GM19372 (cell line): ENCODE data around the gene MMP15.
"Not testable (repeated sequence)": the region's sequence is repeated elsewhere in the genome, so short reads cannot be mapped to it uniquely, and the experiment has no call there.

Experiments
- ATAC-seq: cut with Tn5 transposase; IDR thresholded peaks from one replicate; pipeline ENCODE4 v1.9.1; 2021; ENCODE audit warnings: mild to moderate bottlenecking, low read depth, moderate library complexity; ENCODE audit not compliant: unreplicated experiment

The MMP15 gene

GRCh38 chr16:58046054-58046881 is 20.7 kb downstream of the MMP15 start:
- no peak for ATAC-seq

GRCh38 chr16:58046936-58047335 is 21.4 kb downstream of the MMP15 start:
- ATAC-seq = no peak

GRCh38 chr16:58047557-58048348 is 22.2 kb downstream of the MMP15 start:
- no peak for ATAC-seq

GRCh38 chr16:58048494-58049231 is 23.1 kb downstream of the MMP15 start:
- ATAC-seq = no peak

- no peak for ATAC-seq
Measured at GRCh38 chr16:58049232-58050185, 24.0 kb downstream of the MMP15 start.

- no peak for ATAC-seq
Measured at GRCh38 chr16:58051296-58051695, 25.7 kb downstream of the MMP15 start.

- ATAC-seq = no peak
Measured at GRCh38 chr16:58051821-58052603, 26.5 kb downstream of the MMP15 start.

GRCh38 chr16:58053682-58054005 is 28.1 kb downstream of the MMP15 start:
- ATAC-seq = no peak

GRCh38 chr16:58054289-58054688 is 28.7 kb downstream of the MMP15 start:
- no peak for ATAC-seq

- no peak for ATAC-seq
Measured at GRCh38 chr16:58056580-58056979, 31.0 kb downstream of the MMP15 start.

GRCh38 chr16:58057121-58057520 is 31.6 kb downstream of the MMP15 start:
- no peak for ATAC-seq

GRCh38 chr16:58057784-58058183 is 32.2 kb downstream of the MMP15 start:
- ATAC-seq = no peak

GRCh38 chr16:58062821-58063220 is 37.3 kb downstream of the MMP15 start:
- no peak for ATAC-seq

GRCh38 chr16:58063377-58064076 is 38.0 kb downstream of the MMP15 start:
- ATAC-seq = no peak

GRCh38 chr16:58070585-58070984 is 45.0 kb downstream of the MMP15 start:
- no peak for ATAC-seq

- not testable (repeated sequence) for ATAC-seq
Measured at GRCh38 chr16:58072134-58072533, 46.6 kb downstream of the MMP15 start.

- not testable (repeated sequence) for ATAC-seq
Measured at GRCh38 chr16:58073086-58073485, 47.5 kb downstream of the MMP15 start.

- no peak for ATAC-seq
Measured at GRCh38 chr16:58074657-58075056, 49.1 kb downstream of the MMP15 start.

GRCh38 chr16:58076514-58076913 is 51.0 kb downstream of the MMP15 start:
- no peak for ATAC-seq
